Measurements from ENCODE around the gene TGFBR1.
"Not testable (repeated sequence)": the region's sequence is repeated elsewhere in the genome, so short reads cannot be mapped to it uniquely, and the experiment has no call there.

The TGFBR1 gene

GRCh38 chr9:99096409-99096808 lies 8.5 kb upstream of the TGFBR1 start:
- TF ChIP-seq, protein P1, sequence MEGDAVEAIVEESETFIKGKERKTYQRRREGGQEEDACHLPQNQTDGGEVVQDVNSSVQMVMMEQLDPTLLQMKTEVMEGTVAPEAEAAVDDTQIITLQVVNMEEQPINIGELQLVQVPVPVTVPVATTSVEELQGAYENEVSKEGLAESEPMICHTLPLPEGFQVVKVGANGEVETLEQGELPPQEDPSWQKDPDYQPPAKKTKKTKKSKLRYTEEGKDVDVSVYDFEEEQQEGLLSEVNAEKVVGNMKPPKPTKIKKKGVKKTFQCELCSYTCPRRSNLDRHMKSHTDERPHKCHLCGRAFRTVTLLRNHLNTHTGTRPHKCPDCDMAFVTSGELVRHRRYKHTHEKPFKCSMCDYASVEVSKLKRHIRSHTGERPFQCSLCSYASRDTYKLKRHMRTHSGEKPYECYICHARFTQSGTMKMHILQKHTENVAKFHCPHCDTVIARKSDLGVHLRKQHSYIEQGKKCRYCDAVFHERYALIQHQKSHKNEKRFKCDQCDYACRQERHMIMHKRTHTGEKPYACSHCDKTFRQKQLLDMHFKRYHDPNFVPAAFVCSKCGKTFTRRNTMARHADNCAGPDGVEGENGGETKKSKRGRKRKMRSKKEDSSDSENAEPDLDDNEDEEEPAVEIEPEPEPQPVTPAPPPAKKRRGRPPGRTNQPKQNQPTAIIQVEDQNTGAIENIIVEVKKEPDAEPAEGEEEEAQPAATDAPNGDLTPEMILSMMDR (IDR thresholded peaks at IDR 0.05; ENCODE audit: low read depth, low read length): no peak
- H3K36me3 ChIP-seq: no peaks in the 10 kb centered on the region
- H3K9me3 ChIP-seq (ENCODE audit: severe bottlenecking): peaks cover 3% of the 10 kb centered on the region
- no peak overlapping the region for H3K4me3 ChIP-seq (ENCODE audit: low read depth, low read length)
- no peaks in the 10 kb centered on the region for H3K27me3 ChIP-seq (ENCODE audit: insufficient read depth, low read depth, severe bottlenecking)
- peak overlapping the region; percentile 25 for H3K27ac ChIP-seq
- DNase-seq: no peak

DNA sequence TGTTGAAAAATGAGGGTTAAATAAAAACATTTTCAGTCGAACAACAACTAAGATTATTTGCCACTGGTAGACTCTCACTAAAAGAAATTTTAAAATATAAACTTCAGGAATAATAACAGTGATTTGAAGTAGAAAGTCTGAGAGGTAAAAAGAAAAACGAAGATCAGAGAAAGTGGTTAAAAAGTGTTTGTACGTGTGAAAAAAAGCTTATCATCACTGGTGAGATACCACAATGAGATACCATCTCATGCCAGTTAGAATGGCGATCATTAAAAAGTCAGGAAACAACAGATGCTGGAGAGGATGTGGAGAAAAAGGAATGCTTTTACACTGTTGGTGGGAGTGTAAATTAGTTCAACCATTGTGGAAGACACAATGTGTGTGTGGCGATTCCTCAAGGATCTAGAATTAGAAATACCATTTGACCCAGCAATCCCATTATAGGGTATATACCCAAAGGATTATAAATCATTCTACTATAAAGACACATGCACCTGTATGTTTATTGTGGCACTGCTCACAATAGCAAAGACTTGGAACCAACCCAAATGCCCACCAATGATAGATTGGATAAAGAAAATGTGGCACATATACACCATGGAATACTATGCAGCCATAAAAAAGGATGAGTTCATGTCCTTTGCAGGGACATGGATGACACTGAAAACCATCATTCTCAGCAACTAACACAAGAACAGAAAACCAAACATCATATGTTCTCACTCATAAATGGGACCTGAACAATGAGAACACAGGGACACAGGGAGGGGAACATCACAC lies 4.9 kb upstream of the TGFBR1 start:
- not testable (repeated sequence) for DNase-seq; H3K27ac ChIP-seq; H3K9me3 ChIP-seq (ENCODE audit: severe bottlenecking); H3K36me3 ChIP-seq; H3K27me3 ChIP-seq (ENCODE audit: insufficient read depth, low read depth, severe bottlenecking); H3K4me3 ChIP-seq (ENCODE audit: low read depth, low read length)

GRCh38 chr9:99101271-99101670 lies 3.6 kb upstream of the TGFBR1 start:
- no peak for DNase-seq
- Histone ChIP-seq H3K27ac (no peak overlapping the region), H3K4me3 (ENCODE audit: low read depth, low read length) (no peak overlapping the region), H3K36me3 (no peaks in the 10 kb centered on the region; the same call in 1 of the 2 replicates), H3K9me3 (ENCODE audit: severe bottlenecking) (peaks cover 3% of the 10 kb centered on the region), H3K27me3 (ENCODE audit: insufficient read depth, low read depth, severe bottlenecking) (no peaks in the 10 kb centered on the region)
- TF ChIP-seq, protein P1 (IDR thresholded peaks at IDR 0.05; ENCODE audit: low read depth, low read length): no peak

DNA sequence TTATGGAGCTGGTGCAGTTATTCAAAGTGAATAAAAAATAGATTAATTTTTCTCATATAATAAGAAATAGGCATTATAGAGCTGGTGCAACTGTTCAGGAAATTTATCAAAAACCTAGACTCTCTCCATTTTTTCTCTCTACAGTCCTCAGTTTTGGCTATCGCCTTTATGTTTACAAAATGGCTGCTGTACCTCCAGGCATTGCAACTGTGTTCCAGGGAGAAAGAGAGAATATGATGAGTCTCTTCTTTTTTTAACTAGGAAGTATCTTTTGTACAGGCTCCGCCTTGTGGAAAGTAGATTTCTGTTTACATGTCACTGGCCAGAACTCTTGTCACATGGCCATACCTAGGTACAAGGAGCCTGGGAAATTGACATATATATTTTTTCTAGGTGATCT lies 3.1 kb upstream of the TGFBR1 start:
- Histone ChIP-seq H3K9me3 (ENCODE audit: severe bottlenecking) (peaks cover 3% of the 10 kb centered on the region), H3K36me3 (no peaks in the 10 kb centered on the region; the same call in 1 of the 2 replicates), H3K4me3 (ENCODE audit: low read depth, low read length) (no peak overlapping the region), H3K27me3 (ENCODE audit: insufficient read depth, low read depth, severe bottlenecking) (no peaks in the 10 kb centered on the region), H3K27ac (no peak overlapping the region)
- DNase-seq: no peak
- TF ChIP-seq, protein P1 (IDR thresholded peaks at IDR 0.05; ENCODE audit: low read depth, low read length): no peak

DNA sequence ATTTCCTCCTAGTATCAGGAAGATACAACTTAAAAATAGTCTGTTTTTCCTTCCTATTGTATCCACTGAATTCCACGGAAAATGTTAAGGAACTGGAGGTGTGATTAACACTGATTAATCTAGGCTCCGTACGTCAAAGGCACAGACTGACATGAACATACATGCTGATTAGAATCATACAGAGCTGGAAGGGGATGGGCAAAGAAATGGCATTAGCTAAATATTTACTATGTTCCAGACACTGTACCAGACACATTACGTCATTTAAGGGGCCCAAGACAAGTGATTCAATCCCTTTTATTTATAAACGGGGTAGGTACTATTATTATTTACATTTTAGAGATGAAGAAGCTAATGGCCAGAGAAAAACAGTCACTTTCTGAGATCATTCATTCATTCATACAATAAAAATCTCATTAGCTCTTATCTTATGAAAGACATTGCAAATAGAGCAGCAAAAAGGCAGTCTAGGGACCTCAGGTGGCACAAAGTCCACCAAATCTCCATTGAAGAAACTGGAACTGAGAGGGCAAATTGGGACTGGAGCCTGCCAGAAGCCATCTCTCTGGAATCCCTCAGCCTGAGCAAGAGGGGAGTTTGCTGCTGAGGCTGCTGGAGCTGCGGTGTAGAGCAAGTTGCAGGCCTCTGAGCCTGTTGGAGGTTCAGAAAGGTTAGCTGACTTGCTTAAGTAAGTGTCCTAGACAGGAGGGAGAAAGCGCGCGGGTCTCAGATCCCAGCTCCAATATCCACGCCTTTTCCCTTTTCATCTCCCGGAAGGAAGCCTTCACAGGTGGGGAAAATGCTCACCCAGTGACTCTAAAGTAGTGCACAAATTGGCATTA lies 1.6 kb upstream of the TGFBR1 start:
- TF ChIP-seq, protein P1 (IDR thresholded peaks at IDR 0.05; ENCODE audit: low read depth, low read length): no peak
- H3K9me3 ChIP-seq (ENCODE audit: severe bottlenecking): peaks cover 3% of the 10 kb centered on the region
- H3K36me3 ChIP-seq: no peaks in the 10 kb centered on the region; the same call in 1 of the 2 replicates
- DNase-seq: peak; percentile 46
- no peak overlapping the region; the same call in 1 of the 2 replicates for H3K27ac ChIP-seq
- H3K4me3 ChIP-seq (ENCODE audit: low read depth, low read length): peak overlapping the region; percentile 48
- no peaks in the 10 kb centered on the region for H3K27me3 ChIP-seq (ENCODE audit: insufficient read depth, low read depth, severe bottlenecking)

DNA sequence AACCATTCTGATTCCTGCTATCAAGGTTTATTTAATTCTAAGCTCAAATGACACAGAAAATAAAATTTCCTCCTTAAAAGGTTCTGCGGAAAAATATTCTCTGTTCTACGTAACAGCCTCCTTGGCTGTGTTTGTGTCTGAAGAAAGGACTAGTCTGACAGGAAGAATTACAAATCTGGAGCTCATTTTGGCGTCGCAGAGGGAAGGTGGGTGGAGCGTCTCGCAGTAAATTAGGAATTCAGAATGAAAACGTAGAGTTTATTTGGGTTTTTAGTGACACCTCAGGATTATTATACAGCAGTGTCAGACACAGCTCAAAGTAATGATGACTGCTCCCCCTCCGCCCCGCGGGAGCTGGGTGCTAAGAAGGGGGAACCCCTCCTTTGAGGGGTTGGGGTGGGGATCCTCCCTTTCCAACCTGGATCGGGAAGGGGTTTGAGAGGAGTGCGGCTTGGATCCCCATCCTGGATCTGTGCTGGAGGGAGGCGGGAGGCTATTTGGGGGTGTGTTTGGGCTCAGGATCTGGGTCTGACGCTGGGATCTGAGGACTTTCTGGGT lies 933 bp upstream of the TGFBR1 start:
- Histone ChIP-seq H3K27ac (peak overlapping the region; percentile 45), H3K36me3 (no peaks in the 10 kb centered on the region; the same call in 1 of the 2 replicates), H3K4me3 (ENCODE audit: low read depth, low read length) (peak overlapping the region; percentile 48), H3K9me3 (ENCODE audit: severe bottlenecking) (peaks cover 3% of the 10 kb centered on the region), H3K27me3 (ENCODE audit: insufficient read depth, low read depth, severe bottlenecking) (no peaks in the 10 kb centered on the region)
- TF ChIP-seq, protein P1 (IDR thresholded peaks at IDR 0.05; ENCODE audit: low read depth, low read length): no peak
- DNase-seq: no peak

Data from WERI-Rb-1 (cell line).